Neural progenitor cell (in vitro differentiated cells): ENCODE results near the gene PRRC2C.

Experiments used
- CTCF ChIP-seq: fragments of 200-600 bp; sonication (generic); IDR thresholded peaks from 2 replicates; pipeline ENCODE4 v1.5.1; 2017; ENCODE audit warnings: antibody characterized with exemption, mild to moderate bottlenecking
- EZH2 ChIP-seq: fragments of 200-600 bp; sonication (generic); IDR thresholded peaks from 2 replicates; pipeline ENCODE4 v1.6.1; 2017; ENCODE audit warnings: antibody characterized with exemption, mild to moderate bottlenecking, moderate library complexity
- EZH2phosphoT487 ChIP-seq: fragments of 200-600 bp; sonication (generic); IDR thresholded peaks from 2 replicates; pipeline ENCODE4 v1.6.1; 2017; ENCODE audit warnings: antibody characterized with exemption

DNA sequence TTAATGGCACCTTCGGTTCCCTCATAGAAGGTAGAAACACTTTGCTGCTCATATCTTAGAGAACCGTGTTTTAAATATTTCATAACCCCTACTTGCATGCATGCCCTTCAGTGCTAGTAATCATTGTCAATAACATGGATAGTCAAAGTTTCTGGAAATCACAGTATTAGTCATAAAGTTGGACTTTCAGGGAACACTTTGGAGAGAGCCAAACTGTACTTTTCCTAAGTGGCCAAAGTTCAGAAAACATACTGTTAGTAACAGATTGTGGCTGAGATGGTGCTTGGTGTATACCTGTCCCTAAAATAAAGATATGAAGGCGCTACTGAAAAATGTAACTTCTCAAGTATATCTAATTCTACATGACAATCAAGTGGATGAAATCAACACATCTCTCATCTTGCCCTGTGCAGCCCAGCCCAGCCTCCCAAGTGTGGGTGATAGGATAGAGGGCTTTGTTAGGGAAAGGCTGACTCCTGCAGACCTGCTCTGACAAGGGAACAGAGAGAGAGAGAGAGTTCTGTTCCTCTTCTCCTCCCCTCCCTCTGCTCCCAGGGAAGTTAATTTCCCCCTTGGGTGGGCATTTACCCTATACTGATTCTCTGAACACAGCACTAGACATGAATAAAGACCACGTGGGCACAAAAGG is 152.7 kb downstream of the PRRC2C start:
- no peak for TF ChIP-seq CTCF
- TF ChIP-seq EZH2: no peak
- TF ChIP-seq EZH2phosphoT487: no peak
